ENCODE results near the gene BMPR1B. TPM values are rescaled to one million over a fixed set of nuclear protein-coding genes. Genes with fewer than 3 reads are reported as not detected.

BMPR1B gene
- total and polyA plus RNA-seq, 2 of the 8 experiments (the other 6 are each of a cell fraction or from before 2014, with no cell fraction given), result 0.14 to 1.1 TPM

DNA sequence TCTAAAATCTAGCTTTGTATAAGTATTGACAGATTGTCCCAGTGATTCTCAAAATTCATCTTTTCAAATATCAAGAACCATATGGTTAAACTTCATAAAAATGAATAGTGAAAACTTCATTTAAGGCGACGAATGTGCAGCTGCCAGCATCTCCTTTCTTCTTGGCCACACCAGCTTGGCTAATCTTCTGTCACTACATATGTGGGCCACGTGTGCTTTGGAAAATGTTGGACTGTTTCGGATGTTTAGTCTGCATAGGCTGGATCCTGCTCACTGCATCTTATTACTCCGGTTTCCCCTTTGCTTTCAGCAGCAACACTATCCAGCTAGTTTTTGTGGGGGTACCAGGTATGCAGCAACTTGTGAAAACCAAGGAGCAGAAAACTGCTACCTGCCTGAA lies 221.9 kb downstream of the BMPR1B start:
- H2AFZ ChIP-seq (ENCODE audit: low read length), result no peak overlapping the region
- H3K9me3 ChIP-seq (ENCODE audit: insufficient read depth in 2 of 2, low read depth in 1 of 2, low read length in 1 of 2), result no peaks in the 10 kb centered on the region
- H3K36me3 ChIP-seq (ENCODE audit: control insufficient read depth in 2 of 4, insufficient read depth in 4 of 4, low read length in 3 of 4), result no peaks in the 10 kb centered on the region
- ChIA-PET POLR2A (ENCODE audit: partially characterized antibody) (no interaction called here), CTCF (ENCODE audit: partially characterized antibody) (interaction anchor here (0.7 kb wide), 1 partner anchor 35 kb away, joined by 3 read pairs; no protein-coding TSS in a partner anchor)
- no peak overlapping the region for H3K4me3 ChIP-seq (ENCODE audit: extremely low read depth in 1 of 4, insufficient read depth in 2 of 4, low read depth in 3 of 4, low read length in 4 of 4)
- H3K23me2 ChIP-seq (ENCODE audit: low read depth, low read length), result no peaks in the 10 kb centered on the region
- no peak overlapping the region for H2BK5ac ChIP-seq (ENCODE audit: low read depth, low read length)
- no peaks in the 10 kb centered on the region for H3K79me1 ChIP-seq (ENCODE audit: low read depth, low read length)
- peaks cover 0 to 1% (median 0%) of the 10 kb centered on the region in 4 experiments; a peak in 1 of 7 replicates for H3K27me3 ChIP-seq (replicated peaks in 1 of 4; ENCODE audit: control insufficient read depth in 3 of 4, extremely low read depth in 1 of 4, insufficient read depth in 3 of 4, low read length in 3 of 4)
- H3K27ac ChIP-seq (ENCODE audit: low read depth, low read length), result no peak overlapping the region
- H3K4me2 ChIP-seq (ENCODE audit: insufficient read depth in 1 of 2, low read depth in 2 of 2, low read length in 2 of 2), result no peak overlapping the region
- H3K18ac ChIP-seq (ENCODE audit: extremely low read depth, low read length), result no peak overlapping the region
- H3K9ac ChIP-seq (replicated peaks in 1 of 4; ENCODE audit: extremely low read depth in 1 of 4, low read depth in 3 of 4, low read length in 3 of 4), result no peak overlapping the region
- H3K14ac ChIP-seq (ENCODE audit: insufficient read length), result no peak overlapping the region
- H2BK120ac ChIP-seq (replicated peaks; ENCODE audit: low read depth, low read length), result no peak overlapping the region
- no peak overlapping the region for H4K5ac ChIP-seq (ENCODE audit: insufficient read length, low read depth, low read length)
- no peaks in the 10 kb centered on the region for H3K79me2 ChIP-seq (ENCODE audit: control insufficient read depth in 1 of 2, insufficient read depth in 2 of 2, low read length in 2 of 2)
- no peaks in the 10 kb centered on the region for H3K4me1 ChIP-seq (replicated peaks in 1 of 4; ENCODE audit: control insufficient read depth in 3 of 4, insufficient read depth in 4 of 4, low read length in 3 of 4)
- no peak overlapping the region for H4K8ac ChIP-seq (ENCODE audit: extremely low read depth, insufficient read depth, low read length)
- no peak overlapping the region for H2BK20ac ChIP-seq (ENCODE audit: low read length)
- H3K23ac ChIP-seq (ENCODE audit: insufficient read length), result no peak overlapping the region
- FAIRE-seq (no peak), DNase-seq (ENCODE audit: low read depth in 1 of 2, low spot score in 2 of 2) (no peak)
- no peak overlapping the region for H3K56ac ChIP-seq (replicated peaks; ENCODE audit: insufficient read length, low read depth, low read length)
- H2BK12ac ChIP-seq (ENCODE audit: low read depth, low read length), result no peak overlapping the region
- WGBS, 2 experiments (ENCODE audit: extremely low coverage in 1 of 2, insufficient coverage in 1 of 2, insufficient read length in 1 of 2, insufficient replicate concordance in 2 of 2, low coverage in 1 of 2, low lambda C conversion rate in 2 of 2, missing lambda C conversion rate in 1 of 2), result 89% methylated on average over 5 of the region's 5 CpGs; no CpG with 5 or more reads in 1 of the 2 experiments
- H4K20me1 ChIP-seq (replicated peaks in 1 of 2; ENCODE audit: control insufficient read depth in 1 of 2, insufficient read depth in 2 of 2, low read length in 2 of 2), result no peaks in the 10 kb centered on the region
- H2AK5ac ChIP-seq (ENCODE audit: low read depth, low read length), result no peak overlapping the region
- H2BK15ac ChIP-seq (ENCODE audit: low read length), result no peak overlapping the region
- H3K4ac ChIP-seq (replicated peaks; ENCODE audit: insufficient read length, low read depth, low read length), result no peak overlapping the region
- H4K91ac ChIP-seq (replicated peaks; ENCODE audit: insufficient read length, low read length), result no peak overlapping the region
- TF ChIP-seq MAX (IDR thresholded peaks at IDR 0.05) (no peak), ZNF274 (IDR thresholded peaks at IDR 0.05; ENCODE audit: borderline replicate concordance, extremely low read depth, low read length) (no peak), ATF2 (IDR thresholded peaks at IDR 0.05; ENCODE audit: low read length) (no peak)

Data from H1 (cell line).